ENCODE results near the gene EOMES.

The EOMES gene

DNA sequence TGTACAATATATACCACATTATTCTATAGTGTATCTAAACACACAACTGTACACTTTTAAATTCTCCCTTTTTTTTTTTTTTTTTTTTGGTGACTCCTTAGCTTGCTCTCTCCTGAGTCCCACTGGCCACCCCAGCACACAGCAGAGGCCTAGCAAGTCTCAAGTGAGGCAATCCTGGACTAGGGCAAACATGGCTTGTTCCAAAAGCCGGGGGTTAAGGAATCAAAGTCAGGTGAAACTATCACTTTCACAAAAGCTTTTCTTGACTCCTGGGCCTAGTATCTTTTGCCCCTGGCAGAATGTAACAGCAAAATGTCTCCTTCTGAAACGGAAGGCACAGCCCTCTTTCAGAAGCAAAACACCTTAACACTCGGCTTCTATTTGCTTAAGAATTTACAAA, 5.8 kb downstream of the EOMES start:
- no peak for TF ChIP-seq JUND (IDR thresholded peaks at IDR 0.05; ENCODE audit: low read depth)
- in situ Hi-C loops (cut with HindIII; ENCODE audit: low pct_unique_long_range_greater_than_20kb, low sequenced_read_pairs): no loop called here
- DNase-seq (ENCODE audit: low read depth in 1 of 2, low spot score in 1 of 2): no peak

DNA sequence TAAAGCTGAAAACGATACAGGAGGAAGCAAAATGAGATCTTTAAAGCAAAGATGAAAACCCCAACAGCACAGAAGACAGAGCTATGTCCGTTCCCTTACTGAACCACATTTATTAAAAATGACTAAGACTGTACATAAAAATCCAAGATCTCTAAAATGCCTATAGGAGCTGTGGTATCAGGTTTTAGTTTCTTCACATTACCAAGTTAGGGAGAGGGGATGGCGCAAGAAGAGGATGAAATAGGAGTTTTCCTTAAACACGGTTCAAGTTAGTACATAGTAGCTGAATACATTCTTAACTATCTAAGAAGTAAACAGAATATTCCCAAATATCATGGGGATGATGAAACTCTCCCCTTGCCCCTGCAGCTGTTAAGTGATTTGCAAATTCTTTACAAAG, 6.3 kb downstream of the EOMES start:
- no peak for TF ChIP-seq JUND (IDR thresholded peaks at IDR 0.05; ENCODE audit: low read depth)
- DNase-seq (ENCODE audit: low read depth in 1 of 2, low spot score in 1 of 2): no peak
- in situ Hi-C loops (cut with HindIII; ENCODE audit: low pct_unique_long_range_greater_than_20kb, low sequenced_read_pairs): no loop called here

DNA sequence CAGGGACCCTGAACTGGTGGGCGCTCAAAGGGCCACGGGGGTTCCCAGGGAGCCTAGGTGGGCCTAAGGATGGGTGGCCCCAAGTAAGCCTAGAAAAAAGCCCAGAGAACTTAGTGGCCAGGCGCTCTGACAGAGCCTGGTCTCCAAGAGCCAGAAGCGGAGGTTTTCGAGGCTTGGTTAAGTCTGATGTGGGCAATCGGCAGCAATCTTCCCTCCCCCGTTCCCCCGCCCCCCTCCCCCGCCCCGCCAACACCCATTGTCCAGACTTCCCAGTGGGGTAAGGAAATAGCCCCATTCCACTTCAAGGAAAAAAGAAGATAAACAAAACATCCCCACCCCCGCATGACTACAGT, 6.7 kb downstream of the EOMES start:
- in situ Hi-C loops (cut with HindIII; ENCODE audit: low pct_unique_long_range_greater_than_20kb, low sequenced_read_pairs): no loop called here
- no peak for TF ChIP-seq JUND (IDR thresholded peaks at IDR 0.05; ENCODE audit: low read depth)
- DNase-seq (ENCODE audit: low read depth in 1 of 2, low spot score in 1 of 2): no peak

DNA sequence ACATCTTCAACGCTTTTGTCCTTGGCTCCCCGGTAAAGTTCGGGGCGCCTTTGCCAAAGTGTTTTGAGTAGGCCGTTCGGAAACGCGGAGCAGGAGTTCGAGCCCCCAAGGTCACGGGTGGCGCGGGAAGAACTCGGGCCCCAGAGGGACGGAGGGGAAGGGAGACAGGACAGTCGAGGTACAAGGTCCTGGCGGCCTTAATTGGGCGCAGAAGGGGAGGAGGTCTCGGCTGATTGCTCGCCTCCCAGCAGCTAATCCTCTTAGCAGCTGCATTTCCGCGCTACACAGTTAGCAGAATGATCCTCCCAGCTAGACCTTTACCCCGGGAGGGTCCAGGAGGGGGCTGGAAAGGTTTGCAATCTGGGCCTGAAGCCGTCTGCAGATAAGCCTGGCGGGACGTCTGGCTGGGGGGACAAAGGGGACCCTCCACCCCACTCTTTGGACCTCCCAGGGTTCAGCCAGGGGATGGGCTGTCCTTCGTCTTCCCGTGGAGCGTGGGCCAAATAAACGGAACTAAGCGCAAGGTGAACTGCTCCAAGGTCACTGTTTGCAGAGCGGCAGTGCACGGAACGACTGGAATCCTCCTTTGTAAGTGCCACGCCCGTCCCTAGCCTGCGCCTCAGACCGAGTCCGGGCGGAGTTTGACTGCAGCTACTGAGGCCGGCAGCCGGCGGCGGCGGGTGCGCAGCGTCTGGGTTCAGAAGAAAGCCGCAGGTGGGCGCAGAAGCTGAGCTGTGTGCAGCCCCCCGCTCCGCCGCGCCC, 7.2 kb downstream of the EOMES start:
- no peak for TF ChIP-seq JUND (IDR thresholded peaks at IDR 0.05; ENCODE audit: low read depth)
- in situ Hi-C loops (cut with HindIII; ENCODE audit: low pct_unique_long_range_greater_than_20kb, low sequenced_read_pairs): no loop called here
- no peak for DNase-seq (ENCODE audit: low read depth in 1 of 2, low spot score in 1 of 2)

DNA sequence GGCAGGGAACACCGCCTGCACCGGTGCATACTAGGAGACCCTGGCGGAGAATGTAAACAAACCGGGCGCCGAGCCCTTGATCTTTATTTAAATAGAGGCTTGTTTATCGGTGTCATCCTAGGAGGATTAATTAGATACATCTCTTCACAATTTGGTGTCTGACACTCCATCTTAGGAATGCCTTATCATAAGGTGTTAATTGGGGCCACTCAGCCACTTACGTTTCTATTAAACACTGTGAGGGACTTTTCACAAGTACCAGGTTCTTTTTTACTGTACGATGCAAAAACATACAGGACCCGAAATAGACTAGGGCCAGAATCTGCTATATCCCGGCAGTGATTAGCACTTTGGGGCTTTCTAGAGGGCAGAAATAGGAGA, 8.0 kb downstream of the EOMES start:
- in situ Hi-C loops (cut with HindIII; ENCODE audit: low pct_unique_long_range_greater_than_20kb, low sequenced_read_pairs): no loop called here
- no peak for TF ChIP-seq JUND (IDR thresholded peaks at IDR 0.05; ENCODE audit: low read depth)
- no peak for DNase-seq (ENCODE audit: low read depth in 1 of 2, low spot score in 1 of 2)

DNA sequence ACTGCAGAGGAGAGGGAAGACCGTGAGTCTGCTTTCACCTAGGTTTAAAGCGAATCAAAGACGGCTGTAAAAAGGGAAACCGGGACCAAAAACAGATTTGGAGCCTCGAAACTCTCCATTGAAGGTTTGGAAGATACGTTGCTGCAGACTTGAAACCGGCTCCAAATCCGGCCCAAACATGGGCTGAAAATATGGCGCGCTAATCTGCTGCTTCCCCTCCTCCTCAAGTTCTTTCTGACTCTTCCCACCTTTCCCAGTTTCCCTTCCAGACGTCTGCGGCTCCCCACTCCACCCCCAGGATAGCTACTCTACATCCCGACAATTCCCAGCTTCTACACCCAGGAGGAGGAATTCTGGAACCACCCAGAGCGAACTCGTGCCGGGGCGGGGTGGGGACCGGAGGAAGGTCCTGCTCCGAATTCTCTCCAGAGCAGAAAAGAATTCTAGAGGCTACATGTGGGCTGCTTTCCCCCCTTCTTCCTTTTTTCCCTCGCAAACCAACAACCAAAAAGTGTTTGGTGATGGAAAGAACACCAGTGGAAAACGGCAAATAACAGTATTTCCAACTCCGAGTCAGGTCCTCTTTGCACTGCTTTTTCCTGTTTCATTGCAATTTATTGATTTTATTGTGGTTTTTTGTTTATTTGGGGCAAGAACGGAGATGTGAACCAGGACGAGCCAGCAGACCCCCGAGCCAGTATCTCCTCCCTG, 8.5 kb downstream of the EOMES start:
- TF ChIP-seq JUND (IDR thresholded peaks at IDR 0.05; ENCODE audit: low read depth): no peak
- in situ Hi-C loops (cut with HindIII; ENCODE audit: low pct_unique_long_range_greater_than_20kb, low sequenced_read_pairs): no loop called here
- no peak for DNase-seq (ENCODE audit: low read depth in 1 of 2, low spot score in 1 of 2)

DNA sequence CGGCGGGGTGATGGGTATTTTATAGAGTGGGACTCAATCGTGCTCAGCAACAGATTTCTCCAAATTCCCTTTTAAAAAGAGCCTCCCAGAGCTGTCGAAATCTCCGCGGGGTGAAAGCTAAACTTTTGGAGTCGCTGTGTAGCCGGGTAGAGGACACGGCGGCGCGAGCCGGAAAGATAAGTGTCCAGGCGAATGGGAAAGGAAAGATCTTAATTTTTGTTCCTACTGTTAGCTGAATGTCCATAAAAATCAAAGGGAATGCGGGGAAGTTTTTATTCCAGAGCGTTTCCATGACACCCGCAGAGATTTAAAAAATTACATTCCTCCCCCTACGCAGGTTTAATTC, 9.1 kb downstream of the EOMES start:
- no peak for DNase-seq (ENCODE audit: low read depth in 1 of 2, low spot score in 1 of 2)
- no peak for TF ChIP-seq JUND (IDR thresholded peaks at IDR 0.05; ENCODE audit: low read depth)
- in situ Hi-C loops (cut with HindIII; ENCODE audit: low pct_unique_long_range_greater_than_20kb, low sequenced_read_pairs): no loop called here

DNA sequence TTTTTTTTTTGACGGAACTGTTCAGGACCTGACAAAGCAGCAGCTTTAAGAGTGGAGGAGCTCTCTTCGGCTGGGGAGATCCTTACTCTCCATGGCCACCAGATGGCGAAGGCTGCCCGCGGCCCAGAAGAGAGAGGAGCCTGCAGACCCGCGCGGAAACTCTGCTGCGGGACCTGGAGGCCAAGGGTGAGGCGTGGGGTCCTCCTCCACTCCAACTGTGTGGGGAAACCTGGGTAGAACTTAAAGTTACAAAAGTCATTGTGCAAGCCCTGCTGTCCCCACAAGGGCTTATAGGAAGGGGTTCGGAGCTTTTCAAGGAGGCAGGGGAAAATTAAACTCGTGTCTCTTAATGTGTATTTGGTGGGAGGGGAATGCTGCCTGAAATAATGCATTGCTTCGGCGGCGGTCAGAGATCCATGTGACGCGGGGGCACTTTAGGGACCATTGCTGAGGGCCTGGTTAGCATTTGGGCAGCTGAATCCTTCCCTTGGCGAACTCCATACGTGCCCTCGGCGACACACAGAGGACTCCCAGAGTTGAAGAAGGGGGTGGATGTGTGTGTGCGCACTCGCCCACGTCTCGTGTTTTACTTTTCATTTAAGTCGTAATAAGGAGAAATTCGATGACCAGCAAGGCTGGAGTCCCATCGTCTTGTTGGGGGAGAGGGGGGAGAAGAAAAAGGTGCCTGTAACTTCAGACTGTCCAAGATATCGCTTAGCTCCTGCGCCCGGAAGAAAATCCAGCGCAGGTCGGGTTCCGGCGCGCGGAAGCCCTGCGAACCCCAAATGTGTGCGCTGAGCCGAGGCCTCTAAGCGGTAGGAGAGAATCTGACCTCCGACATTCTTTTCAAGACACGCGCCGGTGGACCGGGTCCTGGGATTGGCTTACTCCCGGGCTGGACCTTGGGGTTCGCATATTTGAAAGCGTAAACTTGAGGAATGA, 9.7 kb downstream of the EOMES start:
- peak; percentile 83 to 86 for DNase-seq (ENCODE audit: low read depth in 1 of 2, low spot score in 1 of 2)
- in situ Hi-C loops (cut with HindIII; ENCODE audit: low pct_unique_long_range_greater_than_20kb, low sequenced_read_pairs): no loop called here
- TF ChIP-seq JUND (IDR thresholded peaks at IDR 0.05; ENCODE audit: low read depth): no peak

DNA sequence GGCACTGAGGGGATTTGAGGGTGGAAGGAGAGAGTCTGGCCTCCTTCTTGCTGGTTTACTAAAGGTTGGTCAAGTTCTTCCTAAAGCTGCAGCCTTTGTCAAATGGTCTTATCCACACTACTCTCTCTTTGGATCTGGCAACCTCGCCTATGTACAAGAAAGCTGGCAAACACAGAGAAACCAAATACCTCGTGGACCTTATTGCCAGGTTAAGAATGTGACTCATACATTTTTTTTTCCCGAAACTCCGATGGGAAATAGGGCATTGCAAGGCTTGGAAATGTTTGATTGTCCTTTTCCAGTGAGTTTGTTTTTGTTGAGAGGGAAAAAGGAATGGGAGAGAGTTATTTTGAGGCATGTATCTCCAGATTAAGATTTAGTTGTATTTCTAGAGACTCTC, 13.9 kb downstream of the EOMES start:
- TF ChIP-seq JUND (IDR thresholded peaks at IDR 0.05; ENCODE audit: low read depth): no peak
- in situ Hi-C loops (cut with HindIII; ENCODE audit: low pct_unique_long_range_greater_than_20kb, low sequenced_read_pairs): no loop called here
- peak in 1 of 2 experiments; percentile 20 for DNase-seq (ENCODE audit: low read depth in 1 of 2, low spot score in 1 of 2)

DNA sequence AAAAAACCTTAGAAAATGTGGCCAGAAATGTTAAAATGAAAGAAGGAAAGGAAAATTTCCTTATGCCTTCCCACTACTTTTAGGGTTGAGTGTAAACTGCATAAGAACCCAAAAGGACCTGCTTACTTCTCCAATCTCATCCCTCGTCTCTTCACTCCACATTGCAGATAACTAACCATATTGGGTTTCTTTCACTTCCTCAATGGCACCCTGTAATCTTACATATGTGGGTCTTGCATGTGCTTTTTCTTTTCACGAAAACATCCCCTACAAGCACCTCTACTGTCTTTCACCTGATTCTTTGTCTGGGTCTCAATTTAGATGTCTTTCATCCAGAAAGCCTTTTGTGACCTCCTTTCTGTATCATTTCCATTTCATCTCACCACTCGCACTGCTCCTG, 23.1 kb downstream of the EOMES start:
- TF ChIP-seq JUND (IDR thresholded peaks at IDR 0.05; ENCODE audit: low read depth): no peak
- in situ Hi-C loops (cut with HindIII; ENCODE audit: low pct_unique_long_range_greater_than_20kb, low sequenced_read_pairs): no loop called here
- no peak for DNase-seq (ENCODE audit: low read depth in 1 of 2, low spot score in 1 of 2)

DNA sequence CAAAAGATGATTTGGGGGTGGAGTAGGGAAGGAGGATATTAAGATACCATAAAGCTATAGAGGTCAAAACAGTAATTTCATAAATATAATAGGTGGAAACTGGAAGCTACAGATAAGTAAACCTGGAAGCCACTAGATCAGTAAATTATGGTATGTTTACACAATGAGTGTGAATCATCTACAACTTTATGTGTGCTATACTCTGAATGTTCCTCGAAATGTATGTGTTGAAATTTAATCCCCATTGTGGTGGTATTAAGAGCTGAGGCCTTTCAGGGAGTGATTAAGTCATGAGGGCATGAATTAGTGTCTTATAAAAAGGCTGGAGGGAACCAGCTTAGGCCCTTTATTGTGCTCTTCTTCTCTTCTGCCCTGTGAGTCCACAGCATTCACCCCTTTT, 25.2 kb downstream of the EOMES start:
- in situ Hi-C loops (cut with HindIII; ENCODE audit: low pct_unique_long_range_greater_than_20kb, low sequenced_read_pairs): no loop called here
- DNase-seq (ENCODE audit: low read depth in 1 of 2, low spot score in 1 of 2): no peak
- no peak for TF ChIP-seq JUND (IDR thresholded peaks at IDR 0.05; ENCODE audit: low read depth)

DNA sequence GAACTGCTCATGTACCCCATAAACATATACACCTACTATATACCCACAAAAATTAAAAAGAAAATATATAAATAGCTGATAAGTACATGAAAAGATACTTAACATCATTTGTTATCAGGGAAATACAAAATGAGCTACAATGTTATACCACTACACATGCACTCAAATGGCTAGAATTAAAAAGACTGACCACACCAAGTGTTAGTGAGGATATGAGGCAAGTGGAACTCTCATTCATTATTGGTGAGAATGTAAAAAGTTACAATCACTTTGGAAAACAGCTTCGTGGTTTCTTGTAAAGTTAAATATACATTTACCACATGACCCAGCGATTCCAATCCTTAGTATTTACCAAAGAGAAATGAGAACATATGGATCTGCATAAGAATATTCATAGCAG, 26.5 kb downstream of the EOMES start:
- no peak for TF ChIP-seq JUND (IDR thresholded peaks at IDR 0.05; ENCODE audit: low read depth)
- in situ Hi-C loops (cut with HindIII; ENCODE audit: low pct_unique_long_range_greater_than_20kb, low sequenced_read_pairs): no loop called here
- no peak for DNase-seq (ENCODE audit: low read depth in 1 of 2, low spot score in 1 of 2)

DNA sequence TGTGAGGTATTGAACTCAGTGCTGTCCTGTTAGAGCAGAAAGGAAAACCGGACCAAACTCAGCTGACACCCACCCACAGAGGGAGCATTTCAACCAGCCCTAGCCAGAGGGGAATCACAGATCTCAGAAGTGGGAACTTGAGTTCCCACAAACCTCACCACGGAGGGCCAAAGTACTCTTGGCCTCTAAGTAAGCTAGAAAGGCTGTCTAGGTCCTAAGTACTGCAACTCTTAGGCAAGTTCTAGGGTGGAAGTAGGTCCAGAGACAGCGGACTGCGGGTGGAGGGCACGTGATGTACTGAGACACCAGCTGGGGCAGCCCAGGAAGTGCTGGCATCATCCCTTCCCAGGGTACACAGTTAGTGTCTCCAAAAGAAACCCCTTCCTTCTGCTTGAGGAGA, 34.1 kb downstream of the EOMES start:
- in situ Hi-C loops (cut with HindIII; ENCODE audit: low pct_unique_long_range_greater_than_20kb, low sequenced_read_pairs): no loop called here
- TF ChIP-seq JUND (IDR thresholded peaks at IDR 0.05; ENCODE audit: low read depth): no peak
- no peak for DNase-seq (ENCODE audit: low read depth in 1 of 2, low spot score in 1 of 2)

Measured in T47D (cell line).